Fibroblast of villous mesenchyme (primary cell): Measurements from ENCODE around the gene MPDU1. TPM values are rescaled to one million over a fixed set of nuclear protein-coding genes. Genes with fewer than 3 reads are reported as not detected.
A peak's percentile ranks its signal among the peaks of the same experiment; 100 is the strongest.

Experiments
- DNase-seq: peaks from one replicate; pipeline ENCODE4 v3.0.0-alpha.2; 2010; ENCODE audit warnings: low read depth
- H3K4me3 ChIP-seq: 2 replicates; pipeline ENCODE4 v1.5.1; 2011; ENCODE audit warnings: low read depth, mild to moderate bottlenecking, low read length
- total RNA-seq: library from RNA; depleted of rRNA; stranded (reverse); fragments of >200 nt; gene quantifications from 2 replicates; pipeline ENCODE4 v1.2.3, GENCODE V29; 2012
- TF ChIP-seq, protein P1 (sequence below): IDR thresholded peaks from 2 replicates; pipeline ENCODE4 v1.5.1; 2012; ENCODE audit warnings: low read depth, mild to moderate bottlenecking, low read length; ENCODE audit not compliant: insufficient read depth

The MPDU1 gene
- total RNA-seq, 1 donor, result 101 TPM

DNA sequence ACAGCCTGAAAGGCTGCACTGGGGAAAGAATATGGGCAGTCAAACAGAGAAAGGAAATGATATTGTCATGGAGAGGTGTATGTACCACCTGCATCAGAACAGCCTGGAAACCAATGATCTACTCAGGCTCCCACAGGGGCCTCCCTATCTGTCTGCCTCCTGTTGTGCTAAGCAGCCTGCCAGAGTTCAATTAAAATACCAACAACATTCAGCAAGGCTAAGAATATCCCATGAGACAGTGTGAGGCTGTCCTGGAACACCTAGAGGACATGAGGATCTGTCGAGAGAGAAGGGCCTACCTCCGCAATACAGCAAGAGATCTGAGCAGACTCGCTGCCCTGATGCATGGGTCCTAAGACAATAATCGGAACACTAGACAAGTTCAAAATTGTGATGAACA is 22.6 kb downstream of the MPDU1 start:
- DNase-seq, result no peak
- TF ChIP-seq, protein P1, sequence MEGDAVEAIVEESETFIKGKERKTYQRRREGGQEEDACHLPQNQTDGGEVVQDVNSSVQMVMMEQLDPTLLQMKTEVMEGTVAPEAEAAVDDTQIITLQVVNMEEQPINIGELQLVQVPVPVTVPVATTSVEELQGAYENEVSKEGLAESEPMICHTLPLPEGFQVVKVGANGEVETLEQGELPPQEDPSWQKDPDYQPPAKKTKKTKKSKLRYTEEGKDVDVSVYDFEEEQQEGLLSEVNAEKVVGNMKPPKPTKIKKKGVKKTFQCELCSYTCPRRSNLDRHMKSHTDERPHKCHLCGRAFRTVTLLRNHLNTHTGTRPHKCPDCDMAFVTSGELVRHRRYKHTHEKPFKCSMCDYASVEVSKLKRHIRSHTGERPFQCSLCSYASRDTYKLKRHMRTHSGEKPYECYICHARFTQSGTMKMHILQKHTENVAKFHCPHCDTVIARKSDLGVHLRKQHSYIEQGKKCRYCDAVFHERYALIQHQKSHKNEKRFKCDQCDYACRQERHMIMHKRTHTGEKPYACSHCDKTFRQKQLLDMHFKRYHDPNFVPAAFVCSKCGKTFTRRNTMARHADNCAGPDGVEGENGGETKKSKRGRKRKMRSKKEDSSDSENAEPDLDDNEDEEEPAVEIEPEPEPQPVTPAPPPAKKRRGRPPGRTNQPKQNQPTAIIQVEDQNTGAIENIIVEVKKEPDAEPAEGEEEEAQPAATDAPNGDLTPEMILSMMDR, result no peak
- no peak overlapping the region for H3K4me3 ChIP-seq

DNA sequence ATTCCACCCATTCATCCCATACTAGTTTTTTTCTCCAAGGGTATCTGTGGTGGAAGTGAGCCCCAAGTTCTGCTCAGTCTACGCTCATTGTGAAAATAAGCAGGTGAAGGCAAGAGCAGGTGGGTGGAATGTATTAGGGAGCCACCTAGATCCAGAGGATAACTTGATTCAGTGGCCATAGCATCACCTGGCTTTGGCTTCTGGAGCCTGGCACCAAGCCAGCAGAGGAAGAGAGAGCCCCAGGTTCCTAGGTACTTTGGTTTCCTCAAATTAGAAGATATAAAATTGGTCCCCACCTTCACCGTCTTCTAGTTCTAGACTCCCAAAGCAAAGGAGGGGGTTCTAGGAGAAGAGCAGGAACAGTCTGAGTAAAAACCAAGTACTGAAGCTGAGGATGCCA is 27.0 kb downstream of the MPDU1 start:
- H3K4me3 ChIP-seq, result no peak overlapping the region
- TF ChIP-seq, protein P1, result no peak
- no peak for DNase-seq

DNA sequence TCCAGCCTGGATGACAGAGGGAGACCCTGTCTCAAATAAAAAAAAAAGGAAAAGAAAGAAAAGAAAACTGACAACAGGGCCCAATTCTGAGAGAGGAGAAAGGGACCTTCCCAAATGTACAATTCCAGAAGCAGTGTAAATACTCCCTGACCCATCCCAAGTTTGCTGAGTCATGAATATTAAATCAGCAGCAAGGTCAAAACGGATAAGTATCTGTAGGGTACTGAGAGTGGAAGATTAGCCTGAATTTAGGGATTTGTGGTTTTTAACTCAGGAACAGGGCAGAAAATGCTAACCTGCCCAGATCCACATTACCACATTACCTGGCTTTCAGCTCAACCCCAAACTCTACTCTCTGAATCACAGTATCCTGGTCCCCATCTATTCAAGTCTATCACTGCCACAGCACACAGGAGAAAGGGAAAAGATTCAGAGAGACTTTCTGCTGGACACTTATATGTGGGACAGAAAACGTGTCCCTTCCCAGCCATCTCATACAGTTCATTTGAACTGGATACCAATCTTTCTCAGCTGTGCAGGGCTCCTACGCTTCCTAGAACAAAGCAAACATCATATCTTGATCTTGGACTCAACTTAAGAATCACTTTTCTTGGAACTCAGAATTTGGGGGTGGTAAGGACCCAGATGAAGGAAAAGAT is 28.1 kb downstream of the MPDU1 start:
- peak overlapping the region; percentile 12 for H3K4me3 ChIP-seq
- TF ChIP-seq, protein P1, result no peak
- DNase-seq, result peak; percentile 36

DNA sequence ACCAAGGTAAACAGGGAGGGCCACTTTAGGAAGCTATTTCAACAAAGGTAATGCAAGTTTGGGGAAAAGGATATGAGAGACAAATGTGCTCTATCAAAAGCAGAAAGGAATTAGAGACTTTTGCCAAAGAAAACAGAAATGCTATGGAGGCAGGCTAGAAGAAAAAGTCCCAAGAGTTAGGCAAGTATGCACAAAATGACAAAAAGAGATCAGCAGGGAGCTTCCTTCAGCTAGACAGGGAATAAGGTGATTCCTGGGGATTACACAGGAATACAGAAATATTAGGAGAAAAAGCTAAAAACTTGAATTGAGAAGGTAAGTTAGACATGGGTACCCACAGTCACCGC is 28.6 kb downstream of the MPDU1 start:
- DNase-seq, result no peak
- TF ChIP-seq, protein P1, result no peak
- no peak overlapping the region for H3K4me3 ChIP-seq

DNA sequence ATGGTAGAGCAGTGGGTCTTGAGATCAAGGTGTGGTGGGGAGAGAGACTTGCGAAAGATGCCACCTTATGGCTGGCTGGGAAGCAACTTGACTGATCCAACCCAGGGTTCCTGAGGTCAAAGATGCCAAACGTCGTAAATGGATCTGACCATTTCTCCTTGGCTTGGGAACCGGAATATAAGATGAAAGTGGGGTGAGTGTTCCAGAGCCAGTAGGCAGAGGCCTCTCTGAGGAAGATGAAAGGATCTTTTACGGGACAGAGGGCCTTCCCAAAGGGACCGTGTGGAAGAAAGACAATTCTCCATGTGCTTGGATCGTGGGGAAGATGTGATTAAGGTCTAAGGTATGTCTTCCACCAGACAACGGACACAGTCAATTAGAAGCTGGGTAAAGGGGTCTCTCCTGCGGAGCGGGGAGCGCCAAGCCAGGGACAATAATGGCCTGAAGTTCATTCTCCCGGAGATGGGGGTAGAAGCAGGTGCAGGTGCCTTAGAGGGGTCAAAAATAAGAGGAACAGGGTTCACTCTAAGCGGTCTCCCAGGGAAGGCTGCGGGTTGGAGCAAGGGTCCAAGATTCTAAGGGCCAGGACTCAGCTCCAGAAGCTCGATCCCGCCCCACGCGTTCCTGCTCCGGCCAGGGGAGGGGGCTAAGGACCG is 30.2 kb downstream of the MPDU1 start:
- H3K4me3 ChIP-seq, result peak overlapping the region; percentile 88
- peak; percentile 37 for DNase-seq
- TF ChIP-seq, protein P1, result peak; percentile 20

DNA sequence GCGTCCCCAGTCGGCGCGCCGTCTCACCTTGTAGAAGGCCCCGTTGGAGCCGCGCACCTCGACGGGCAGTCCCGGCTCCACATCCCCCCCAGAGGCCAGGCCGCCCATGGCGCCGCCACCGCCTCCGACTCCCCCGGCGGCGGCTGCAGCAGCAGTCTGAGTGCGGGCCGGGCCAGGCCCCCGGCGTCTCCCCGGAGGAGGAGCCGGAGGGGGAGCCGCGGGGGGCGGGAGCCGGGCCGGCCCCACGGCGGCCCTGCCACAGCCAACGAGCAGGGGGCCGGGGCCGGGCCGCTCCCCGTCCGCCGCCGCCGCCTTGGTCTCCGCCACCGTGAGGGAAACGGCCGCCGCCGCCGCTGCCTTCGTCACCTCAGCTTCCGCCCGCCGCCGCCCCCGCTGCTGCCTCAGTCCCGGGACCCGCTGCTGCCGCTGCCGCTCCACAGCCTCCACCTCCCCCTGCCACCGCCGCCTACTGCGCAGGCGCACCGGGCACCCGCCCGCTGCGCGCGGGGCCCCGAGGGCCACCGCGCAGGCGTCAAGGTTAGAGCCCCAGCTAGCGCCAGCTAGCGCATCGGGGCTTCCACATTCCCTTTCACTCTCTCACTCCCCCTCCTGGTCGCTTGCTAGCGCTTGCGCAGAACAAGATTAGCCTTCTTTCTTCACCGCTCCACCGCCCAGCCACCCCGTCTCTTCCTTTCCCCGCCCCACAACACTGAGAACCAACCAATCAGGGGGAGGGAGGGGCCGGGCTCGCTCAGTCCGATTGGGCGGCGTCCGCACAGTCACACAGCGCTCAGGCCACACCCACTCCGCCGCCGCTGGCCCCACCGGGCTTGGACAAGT is 31.0 kb downstream of the MPDU1 start, which contains the start of gene FXR2:
FXR2 (minus strand) TSS at position 473 of the 840 bp plus-strand sequence; CDS start at position 108, 365 bp downstream.
- TF ChIP-seq, protein P1, result peak; percentile 62
- DNase-seq, result peak; percentile 100
- H3K4me3 ChIP-seq, result peak within 1 kb of the TSS; percentile 88
